Suprapubic skin (tissue), 4 donors: ENCODE measurements around the gene LIN37. TPM values are rescaled to one million over a fixed set of nuclear protein-coding genes. Genes with fewer than 3 reads are reported as not detected.
"Not testable (repeated sequence)": the region's sequence is repeated elsewhere in the genome, so short reads cannot be mapped to it uniquely, and the experiment has no call there.

Experiments used
- DNase-seq, 2 donors: peaks; one replicate each; pipeline ENCODE4 v3.0.0-alpha.2; 2019; ENCODE audit warnings: low spot score in 2 of 2
- H3K27ac ChIP-seq: fragments of 200-600 bp; sonication (generic); one replicate; pipeline ENCODE4 v1.5.1; 2019
- H3K27me3 ChIP-seq: fragments of 200-600 bp; sonication (generic); one replicate; pipeline ENCODE4 v1.5.1; 2019
- H3K36me3 ChIP-seq: fragments of 200-600 bp; sonication (generic); one replicate; pipeline ENCODE4 v1.5.1; 2019
- H3K4me1 ChIP-seq: fragments of 200-600 bp; sonication (generic); one replicate; pipeline ENCODE4 v1.5.1; 2019
- H3K4me3 ChIP-seq: fragments of 200-600 bp; sonication (generic); one replicate; pipeline ENCODE4 v1.5.1; 2019; ENCODE audit warnings: mild to moderate bottlenecking
- H3K9me3 ChIP-seq: fragments of 200-600 bp; sonication (generic); one replicate; pipeline ENCODE4 v1.5.1; 2019
- CTCF ChIP-seq, 2 donors: fragments of 200-600 bp in 1 of 2; fragments of 450-650 bp in 1 of 2; sonication (generic) in 1 of 2; IDR thresholded peaks; one replicate each; pipeline ENCODE4 v1.5.1; 2016 to 2019; ENCODE audit warnings: antibody characterized with exemption in 2 of 2, mild to moderate bottlenecking in 1 of 2, moderate library complexity in 1 of 2
- EP300 ChIP-seq: sonication (generic); formaldehyde crosslinking; IDR thresholded peaks from one replicate; pipeline ENCODE4 v1.6.1; 2017; ENCODE audit warnings: antibody characterized with exemption
- POLR2A ChIP-seq, 2 donors: fragments of 450-650 bp; IDR thresholded peaks; one replicate each; pipeline ENCODE4 v1.6.1; 2017; ENCODE audit warnings: antibody characterized with exemption in 2 of 2, mild to moderate bottlenecking in 2 of 2, moderate library complexity in 2 of 2
- POLR2AphosphoS5 ChIP-seq, 3 donors: sonication (generic); formaldehyde crosslinking; IDR thresholded peaks; one replicate each; pipeline ENCODE4 v1.6.1; 2017; ENCODE audit warnings: antibody characterized with exemption in 3 of 3
- WGBS: methylation state at CpG from one replicate; pipeline ENCODE4 v1.1.5; 2018; 5-methylcytosine and 5-hydroxymethylcytosine counted together
- total RNA-seq, 4 donors: library from RNA; depleted of rRNA; stranded (reverse); fragments of >200 nt; gene quantifications; one replicate each; pipeline ENCODE4 v1.1.0, GENCODE V29; 2016

LIN37 gene
- total RNA-seq, 4 donors from 2014 or later: 11.0 to 21.5 (median 20.0) TPM

- H3K27ac ChIP-seq: no peak overlapping the region
- H3K9me3 ChIP-seq: no peaks in the 10 kb centered on the region
- H3K4me1 ChIP-seq: peaks cover 5% of the 10 kb centered on the region
- TF ChIP-seq POLR2A (IDR thresholded peaks at IDR 0.05) (no peak), CTCF (IDR thresholded peaks at IDR 0.05) (no peak), POLR2AphosphoS5 (IDR thresholded peaks at IDR 0.05) (no peak), EP300 (no peak)
- peak in 1 of 2 donors; percentile 75 for DNase-seq
- no peak overlapping the region for H3K4me3 ChIP-seq
- H3K36me3 ChIP-seq: peaks cover 4% of the 10 kb centered on the region
- H3K27me3 ChIP-seq: peaks cover 7% of the 10 kb centered on the region
- 66% methylated on average over 5 of the region's 20 CpGs for WGBS
These were observed 42.8 kb downstream of the LIN37 start for GRCh38 chr19:35790981-35791813.

DNA sequence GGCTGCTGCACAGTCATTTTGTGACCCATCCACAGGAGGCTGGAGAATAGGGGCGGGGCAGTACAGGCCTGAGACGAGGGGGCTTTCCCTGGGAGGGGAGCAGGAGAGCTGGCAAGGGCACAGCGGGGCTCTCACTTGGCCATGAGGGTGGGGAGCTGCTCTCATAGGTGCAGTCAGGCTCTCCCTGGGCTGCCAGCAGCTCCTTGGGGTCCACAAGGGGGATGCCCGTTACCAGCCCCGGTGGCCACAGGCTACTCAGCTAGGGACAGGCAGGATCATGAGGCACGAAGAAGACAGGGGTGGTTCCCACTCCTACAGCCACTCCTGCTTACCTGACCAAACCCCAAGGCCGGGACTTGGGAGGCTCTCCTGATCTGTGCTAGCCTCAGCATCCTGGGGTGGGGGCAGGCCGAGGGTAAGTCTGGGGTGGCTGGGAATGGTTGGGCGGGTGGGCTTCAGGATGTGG is 43.5 kb downstream of the LIN37 start:
- Histone ChIP-seq H3K4me3 (no peak overlapping the region), H3K27ac (no peak overlapping the region), H3K9me3 (no peaks in the 10 kb centered on the region), H3K36me3 (peaks cover 3% of the 10 kb centered on the region), H3K27me3 (peaks cover 13% of the 10 kb centered on the region), H3K4me1 (peaks cover 5% of the 10 kb centered on the region)
- peak in 1 of 2 donors; percentile 60 for DNase-seq
- no peak for TF ChIP-seq POLR2AphosphoS5 (IDR thresholded peaks at IDR 0.05)
- 96% methylated on average over 5 of the region's 9 CpGs for WGBS

GRCh38 chr19:35792312-35792711 is 43.9 kb downstream of the LIN37 start:
- 74% methylated on average over 6 of the region's 15 CpGs for WGBS

GRCh38 chr19:35792888-35793287 is 44.5 kb downstream of the LIN37 start:
- H3K27ac ChIP-seq: no peak overlapping the region
- peaks cover 5% of the 10 kb centered on the region for H3K4me1 ChIP-seq
- no peak overlapping the region for H3K4me3 ChIP-seq
- no peak for DNase-seq
- H3K27me3 ChIP-seq: peaks cover 24% of the 10 kb centered on the region
- H3K9me3 ChIP-seq: no peaks in the 10 kb centered on the region
- TF ChIP-seq EP300: no peak
- TF ChIP-seq POLR2A (IDR thresholded peaks at IDR 0.05): no peak
- TF ChIP-seq CTCF (IDR thresholded peaks at IDR 0.05): no peak
- TF ChIP-seq POLR2AphosphoS5 (IDR thresholded peaks at IDR 0.05): no peak
- 36% methylated on average over 1 of the region's 8 CpGs for WGBS
- no peaks in the 10 kb centered on the region for H3K36me3 ChIP-seq

More at GRCh38 chr19:35792312-35792711, 43.9 kb downstream of the LIN37 start:
- no peak overlapping the region for H3K27ac ChIP-seq
- no peaks in the 10 kb centered on the region for H3K9me3 ChIP-seq
- peaks cover 2% of the 10 kb centered on the region for H3K36me3 ChIP-seq
- H3K4me3 ChIP-seq: no peak overlapping the region
- DNase-seq: no peak
- H3K27me3 ChIP-seq: peaks cover 18% of the 10 kb centered on the region
- peaks cover 5% of the 10 kb centered on the region for H3K4me1 ChIP-seq
- TF ChIP-seq CTCF (IDR thresholded peaks at IDR 0.05): no peak
- TF ChIP-seq POLR2A (IDR thresholded peaks at IDR 0.05): no peak
- TF ChIP-seq POLR2AphosphoS5 (IDR thresholded peaks at IDR 0.05): no peak
- no peak for TF ChIP-seq EP300

DNA sequence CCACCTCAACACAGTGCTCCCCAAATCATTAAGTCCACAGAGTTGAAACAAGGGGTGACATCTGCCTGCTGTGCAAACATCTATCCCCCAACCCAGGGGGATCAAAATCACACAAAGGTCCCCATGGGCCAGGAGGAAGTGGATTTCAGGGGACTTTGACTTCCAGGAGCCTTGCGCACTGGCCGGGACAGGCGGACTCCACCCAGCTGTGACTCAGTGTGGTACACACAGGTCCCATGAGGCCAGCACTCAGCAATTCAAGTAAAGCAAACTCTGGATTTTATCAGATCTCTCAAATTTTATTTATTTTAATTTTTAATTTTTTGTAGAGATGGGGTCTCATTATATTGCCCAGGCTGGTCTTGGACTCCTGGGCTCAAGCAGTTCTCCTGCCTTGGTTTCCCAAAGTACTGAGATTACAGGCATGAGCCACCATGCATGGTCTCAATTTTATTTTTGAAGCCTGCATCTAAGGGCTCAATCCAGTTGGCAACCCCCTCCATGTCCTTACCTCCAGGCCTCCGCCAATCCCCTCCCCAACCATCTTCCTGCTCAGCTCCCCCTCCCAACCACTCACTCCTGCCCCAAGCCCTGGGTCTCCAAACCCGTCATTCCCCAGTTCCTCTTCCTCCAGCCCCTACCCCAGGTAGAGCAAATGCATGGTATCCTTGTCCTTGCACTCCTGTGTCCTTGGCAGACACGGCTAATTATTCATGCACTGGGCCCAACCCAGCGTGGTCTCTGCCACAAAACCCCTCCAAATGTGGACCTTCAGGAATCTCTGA is 45.2 kb downstream of the LIN37 start:
- no peak overlapping the region for H3K4me3 ChIP-seq
- H3K27ac ChIP-seq: no peak overlapping the region
- H3K36me3 ChIP-seq: no peaks in the 10 kb centered on the region
- H3K9me3 ChIP-seq: no peaks in the 10 kb centered on the region
- WGBS: 72% methylated on average over 7 of the region's 7 CpGs
- no peak for DNase-seq
- TF ChIP-seq CTCF (IDR thresholded peaks at IDR 0.05): no peak
- TF ChIP-seq EP300: no peak
- TF ChIP-seq POLR2AphosphoS5 (IDR thresholded peaks at IDR 0.05): no peak
- no peak for TF ChIP-seq POLR2A (IDR thresholded peaks at IDR 0.05)
- peaks cover 5% of the 10 kb centered on the region for H3K4me1 ChIP-seq
- H3K27me3 ChIP-seq: peaks cover 30% of the 10 kb centered on the region

DNA sequence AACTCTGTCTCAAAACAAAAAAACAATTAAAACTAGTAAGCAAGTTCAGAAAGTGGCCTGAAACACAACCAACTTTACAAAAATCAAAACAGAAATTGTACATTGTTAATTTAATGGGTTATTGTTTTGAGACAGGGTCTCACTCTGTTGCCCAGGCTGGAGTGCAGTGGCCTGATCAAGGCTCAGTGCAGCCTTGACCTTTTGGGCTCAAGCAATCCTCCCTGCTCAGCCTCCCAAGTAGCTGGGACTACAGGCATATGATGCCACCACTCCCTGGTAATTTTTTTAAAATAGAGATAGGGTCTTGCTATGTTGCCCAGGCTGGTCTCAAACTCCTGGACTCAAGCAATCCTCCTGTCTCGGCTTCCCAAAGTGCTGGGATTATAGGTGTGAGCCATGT is 47.2 kb downstream of the LIN37 start:
- H3K27ac ChIP-seq, H3K4me3 ChIP-seq, H3K36me3 ChIP-seq, H3K9me3 ChIP-seq, H3K4me1 ChIP-seq, DNase-seq: not testable (repeated sequence)
- WGBS: 70% methylated on average over 1 of the region's 1 CpG
- H3K27me3 ChIP-seq: peaks cover 38% of the 10 kb centered on the region
